Renal cortical epithelial cell (primary cell): ENCODE data around the gene HNRNPLL. TPM values are rescaled to one million over a fixed set of nuclear protein-coding genes. Genes with fewer than 3 reads are reported as not detected.
"Not testable (repeated sequence)": the region's sequence is repeated elsewhere in the genome, so short reads cannot be mapped to it uniquely, and the experiment has no call there.

Experiments used
- DNase-seq: peaks from one replicate; pipeline ENCODE4 v3.0.0-alpha.2; 2011; ENCODE audit warnings: low read depth
- total RNA-seq: library from RNA; depleted of rRNA; stranded (reverse); fragments of >200 nt; gene quantifications from 2 replicates; pipeline ENCODE4 v1.2.3, GENCODE V29; 2014

Gene HNRNPLL
- total RNA-seq, 1 donor from 2014 or later: 28.0 TPM

DNA sequence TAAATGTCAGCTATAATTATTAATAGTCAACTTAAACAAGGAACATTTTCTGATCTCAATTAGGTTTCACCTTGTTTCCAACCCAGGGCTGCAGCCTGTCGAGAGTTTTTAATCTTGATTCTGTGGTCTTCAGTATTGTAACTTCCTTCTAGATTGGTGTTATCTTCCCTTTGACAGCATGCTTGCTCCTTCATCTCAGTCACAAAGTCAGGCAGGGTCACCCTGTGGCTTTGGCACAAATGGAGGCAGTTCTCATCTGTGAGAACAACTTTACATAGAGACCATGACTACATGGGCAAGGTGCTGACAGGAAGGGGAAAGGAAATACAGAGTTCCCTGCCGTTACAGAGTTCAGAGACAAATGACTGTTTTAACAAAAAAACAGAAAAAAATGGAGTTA, 50.5 kb downstream of the HNRNPLL start:
- no peak for DNase-seq

DNA sequence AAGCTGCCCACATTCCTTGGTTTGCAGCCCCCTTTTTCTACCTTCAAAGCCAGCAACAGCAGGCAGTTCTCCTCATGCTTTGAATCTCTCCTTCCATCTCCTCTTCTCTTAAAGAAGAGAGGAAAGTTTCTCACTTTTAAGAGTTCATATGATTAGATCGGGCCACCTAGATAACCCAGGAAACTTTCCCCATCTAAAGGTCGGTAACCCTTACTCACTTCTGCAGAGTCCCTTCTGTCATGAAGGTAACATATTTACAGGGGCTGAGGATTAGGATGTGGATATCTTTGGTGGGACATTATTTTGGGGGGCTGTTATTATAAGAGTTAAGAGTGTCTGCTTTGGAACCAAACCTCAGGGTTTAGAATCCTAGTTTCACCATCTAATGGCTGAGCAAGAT, 51.0 kb downstream of the HNRNPLL start:
- no peak for DNase-seq

DNA sequence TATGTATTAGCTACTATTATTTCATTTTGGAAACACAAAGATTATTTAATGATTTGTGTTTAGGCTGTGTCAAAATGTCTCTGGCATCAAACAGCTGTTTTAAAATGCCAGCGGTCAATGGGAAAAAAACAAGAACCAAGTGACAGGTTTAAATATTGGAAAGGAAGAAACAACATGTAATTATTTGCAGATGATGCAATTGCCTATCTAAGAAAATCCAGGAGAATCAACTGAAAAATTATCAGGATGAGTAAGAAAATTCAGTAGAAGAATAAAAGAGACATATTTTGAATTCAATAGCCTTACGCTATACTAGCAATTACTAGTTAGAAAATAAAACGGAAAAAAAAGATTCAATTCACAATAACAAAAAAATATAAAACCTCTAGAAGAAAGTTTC, 51.6 kb downstream of the HNRNPLL start:
- no peak for DNase-seq

DNA sequence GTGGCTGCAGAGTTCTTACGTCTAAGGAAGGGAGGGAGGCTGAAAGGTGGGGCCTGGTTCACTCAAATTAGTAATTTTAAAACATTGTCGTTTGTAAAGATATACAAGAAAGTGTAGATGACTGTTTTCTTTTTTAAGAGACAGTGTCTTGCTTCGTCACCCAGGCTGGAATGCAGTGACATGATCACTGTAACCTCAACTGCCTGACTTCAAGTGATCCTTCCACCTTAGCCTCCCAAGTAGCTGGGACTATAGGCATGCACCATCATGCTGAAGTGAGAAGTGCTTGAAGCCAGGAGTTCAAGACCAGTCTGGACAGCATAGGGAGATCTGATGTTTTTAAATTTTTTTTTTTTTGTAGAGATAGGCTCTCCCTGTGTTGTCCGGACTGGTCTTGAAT, 52.9 kb downstream of the HNRNPLL start:
- no peak for DNase-seq

DNA sequence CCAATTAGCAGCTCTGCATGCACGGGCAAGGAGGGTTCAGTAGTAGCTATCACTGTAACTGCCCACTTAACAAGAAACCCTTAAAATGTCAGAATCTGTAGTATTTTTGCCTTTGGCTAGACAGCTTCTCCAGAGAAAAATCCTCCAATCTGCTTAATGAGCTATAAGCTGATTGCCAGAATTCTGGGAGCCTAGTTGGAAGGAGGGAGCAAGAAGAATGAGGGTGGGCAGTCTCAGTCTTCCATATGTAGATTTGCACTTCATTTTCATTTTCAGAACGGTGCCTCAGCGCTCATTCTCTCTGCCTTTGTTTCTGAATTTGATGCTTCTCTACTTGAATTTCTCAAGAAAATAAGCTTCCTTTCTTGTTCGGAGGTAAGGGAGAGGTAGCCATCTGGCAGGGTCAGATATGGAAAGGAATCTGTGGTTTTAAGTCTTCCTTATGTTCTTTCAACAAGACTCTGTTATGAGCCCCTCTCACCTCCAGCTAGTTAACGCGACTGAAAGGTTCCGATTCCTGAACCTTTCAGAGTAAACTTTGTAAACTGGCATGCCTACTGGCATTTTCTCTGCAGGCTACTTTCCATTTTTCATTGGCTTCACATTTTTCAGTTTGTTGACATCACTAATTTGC, 53.5 kb downstream of the HNRNPLL start:
- no peak for DNase-seq

DNA sequence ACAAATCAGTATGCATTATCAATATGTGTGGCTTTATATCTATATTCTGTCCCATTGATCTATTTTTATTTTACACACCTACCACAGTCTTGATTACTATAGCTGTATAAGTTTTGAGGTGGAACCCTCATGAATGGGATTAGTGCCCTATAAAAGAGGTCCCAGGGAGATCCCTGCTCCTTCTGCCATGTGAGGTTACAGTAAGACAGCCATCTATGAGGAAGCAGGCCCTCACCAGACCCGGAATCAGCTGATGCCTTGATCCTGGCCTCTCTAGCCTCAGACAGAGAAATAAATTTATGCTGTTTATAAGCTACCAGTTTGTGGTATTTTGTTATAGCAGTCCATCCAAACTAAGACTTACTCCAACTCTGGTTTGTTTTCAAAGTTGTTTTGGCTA, 54.9 kb downstream of the HNRNPLL start:
- no peak for DNase-seq

DNA sequence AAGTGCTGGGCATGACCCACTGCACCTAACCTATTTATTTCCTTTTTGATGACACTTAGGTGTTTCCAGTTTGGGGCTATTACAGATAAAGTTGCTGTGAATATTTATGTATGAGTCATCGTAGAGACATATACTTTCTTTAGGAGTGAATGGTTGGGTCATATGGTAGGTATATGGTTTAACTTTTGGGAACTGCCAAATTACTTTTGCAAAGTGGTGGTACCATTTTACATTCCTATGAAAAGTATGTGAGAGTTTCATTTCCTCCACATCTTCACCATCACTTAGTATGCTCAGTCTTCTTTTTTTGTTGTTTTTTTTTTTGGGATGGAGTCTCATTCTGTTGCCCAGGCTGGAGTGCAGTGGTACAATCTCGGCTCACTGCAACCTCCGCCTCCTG, 56.1 kb downstream of the HNRNPLL start:
- no peak for DNase-seq

DNA sequence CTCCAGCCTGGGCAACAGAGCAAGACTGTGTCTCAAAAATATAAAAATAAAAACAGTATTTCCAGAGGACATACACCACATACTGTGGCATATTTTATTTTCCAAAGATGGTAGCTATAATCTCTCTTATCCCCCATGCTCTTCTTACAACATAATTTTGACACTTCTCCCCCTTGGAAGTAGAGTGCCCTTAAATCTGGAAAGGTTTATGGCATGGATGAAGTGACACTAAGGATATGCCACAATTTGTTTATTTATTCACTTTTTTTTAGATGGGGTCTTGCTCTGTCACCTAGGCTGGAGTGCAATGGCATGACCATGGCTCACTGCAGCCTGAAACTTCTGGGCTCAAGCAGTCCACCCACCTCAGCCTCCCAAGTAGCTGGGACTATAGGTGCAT, 56.7 kb downstream of the HNRNPLL start:
- DNase-seq: no peak

DNA sequence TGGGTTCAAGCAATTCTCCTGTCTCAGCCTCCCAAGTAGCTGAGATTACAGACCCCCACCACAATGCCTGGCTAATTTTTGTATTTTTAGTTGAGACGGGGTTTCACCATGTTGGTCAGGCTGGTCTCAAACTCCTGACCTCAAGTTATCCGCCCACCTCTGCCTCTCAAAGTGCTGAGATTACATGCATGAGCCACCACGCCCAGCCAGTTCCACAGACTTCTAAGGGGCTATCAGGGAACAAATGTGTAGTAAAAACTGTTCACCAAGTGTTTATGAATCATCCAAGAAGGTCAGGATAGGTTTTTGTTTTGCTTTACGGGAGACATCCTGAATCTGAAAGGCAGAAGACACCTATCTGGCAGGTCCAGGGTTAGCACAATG, 60.5 kb downstream of the HNRNPLL start:
- DNase-seq: peak; percentile 25

DNA sequence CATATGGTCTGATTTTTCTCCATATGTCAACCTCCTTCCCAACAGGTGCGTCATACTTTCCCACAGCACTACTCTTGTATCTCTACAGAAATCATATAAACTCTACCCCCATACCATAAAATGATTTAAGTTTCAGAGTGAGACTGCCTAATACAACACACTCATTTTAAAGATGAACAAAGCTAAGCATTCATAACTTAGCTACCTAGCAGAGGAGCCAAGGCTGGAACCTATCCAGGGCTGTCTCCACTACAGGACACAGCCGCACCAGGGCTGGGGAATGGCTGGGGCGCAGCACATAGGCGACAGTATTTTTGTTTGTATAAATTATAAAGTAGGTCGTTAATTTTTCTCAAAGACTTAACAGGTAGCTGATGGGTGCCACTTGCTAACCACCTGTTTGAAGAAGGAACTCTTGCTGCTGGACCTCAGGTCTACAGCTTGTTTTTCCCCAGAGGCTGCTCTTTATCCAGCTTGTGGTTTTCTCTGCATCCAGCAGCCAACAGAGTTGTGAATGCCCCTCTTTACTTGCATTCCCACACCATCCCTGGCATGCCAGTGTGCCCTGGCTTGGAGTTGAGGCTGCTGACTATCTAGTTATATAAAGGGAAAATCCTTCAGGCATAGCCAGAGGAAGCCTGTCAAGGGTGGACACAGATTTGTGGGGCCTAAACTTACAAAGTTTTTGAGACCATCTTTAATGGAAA, 62.0 kb downstream of the HNRNPLL start:
- no peak for DNase-seq

DNA sequence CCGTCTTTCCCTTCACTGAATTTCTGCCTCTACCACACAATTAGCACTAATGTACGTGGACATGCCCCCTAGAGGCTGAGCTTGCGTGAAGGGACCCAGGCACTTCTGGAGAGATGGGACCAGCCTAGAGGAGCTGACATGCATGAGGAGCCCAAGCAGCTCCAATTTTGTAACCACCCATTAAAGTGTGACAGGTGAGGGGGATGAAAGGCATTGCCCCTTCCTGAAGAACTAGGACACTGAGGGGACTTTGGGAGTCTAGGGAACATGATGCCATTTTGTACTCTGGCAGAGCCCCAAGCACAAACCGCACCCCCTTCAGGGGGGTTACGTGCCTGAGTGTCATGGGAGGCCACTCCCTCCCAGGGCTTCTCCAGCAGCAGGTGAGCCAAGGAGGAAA, 63.6 kb downstream of the HNRNPLL start:
- DNase-seq: no peak

DNA sequence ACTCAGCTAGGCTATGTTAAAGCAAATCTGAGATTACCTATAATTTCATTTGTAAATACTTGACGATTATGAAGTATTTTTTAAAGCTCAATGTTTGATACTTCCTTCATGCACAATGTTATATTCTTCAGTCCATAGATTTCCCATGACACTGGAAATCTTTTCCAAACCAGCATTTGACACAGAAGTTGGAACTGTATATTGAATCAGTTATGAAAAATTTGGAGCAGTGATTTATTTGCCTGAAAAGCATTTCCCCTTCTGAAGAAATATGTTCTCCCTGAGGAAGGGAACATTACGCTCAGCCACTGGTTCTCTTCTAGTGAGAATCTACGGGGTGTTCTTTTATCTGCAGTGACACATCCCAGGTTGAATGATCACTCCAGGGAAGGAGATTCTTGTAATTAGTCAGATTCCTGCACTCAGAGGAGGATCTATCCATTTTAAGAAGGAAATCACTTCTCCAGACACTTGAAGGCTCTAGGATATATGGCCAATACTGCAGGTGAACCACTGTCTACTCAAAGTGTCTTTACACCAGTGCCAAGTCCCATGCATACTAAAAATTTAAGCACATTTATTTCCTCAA, 64.7 kb downstream of the HNRNPLL start:
- DNase-seq: no peak

DNA sequence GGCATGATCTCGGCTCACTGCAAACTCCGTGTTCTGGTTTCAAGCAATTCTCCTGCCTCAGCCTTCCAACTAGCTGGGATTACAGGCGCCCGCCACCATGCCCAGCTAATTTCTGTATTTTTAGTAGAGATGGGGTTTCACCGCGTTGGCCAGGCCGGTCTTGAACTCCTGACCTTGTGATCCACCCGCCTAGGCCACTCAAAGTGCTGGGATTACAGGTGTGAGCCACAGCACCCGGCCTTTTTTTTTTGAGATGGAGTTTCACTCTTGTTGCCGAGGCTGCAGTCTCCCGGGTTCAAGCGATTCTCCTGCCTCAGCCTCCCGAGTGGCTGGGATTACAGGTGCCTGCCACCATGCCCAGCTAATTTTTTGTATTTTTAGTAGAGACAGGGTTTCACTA, 65.4 kb downstream of the HNRNPLL start:
- not testable (repeated sequence) for DNase-seq

DNA sequence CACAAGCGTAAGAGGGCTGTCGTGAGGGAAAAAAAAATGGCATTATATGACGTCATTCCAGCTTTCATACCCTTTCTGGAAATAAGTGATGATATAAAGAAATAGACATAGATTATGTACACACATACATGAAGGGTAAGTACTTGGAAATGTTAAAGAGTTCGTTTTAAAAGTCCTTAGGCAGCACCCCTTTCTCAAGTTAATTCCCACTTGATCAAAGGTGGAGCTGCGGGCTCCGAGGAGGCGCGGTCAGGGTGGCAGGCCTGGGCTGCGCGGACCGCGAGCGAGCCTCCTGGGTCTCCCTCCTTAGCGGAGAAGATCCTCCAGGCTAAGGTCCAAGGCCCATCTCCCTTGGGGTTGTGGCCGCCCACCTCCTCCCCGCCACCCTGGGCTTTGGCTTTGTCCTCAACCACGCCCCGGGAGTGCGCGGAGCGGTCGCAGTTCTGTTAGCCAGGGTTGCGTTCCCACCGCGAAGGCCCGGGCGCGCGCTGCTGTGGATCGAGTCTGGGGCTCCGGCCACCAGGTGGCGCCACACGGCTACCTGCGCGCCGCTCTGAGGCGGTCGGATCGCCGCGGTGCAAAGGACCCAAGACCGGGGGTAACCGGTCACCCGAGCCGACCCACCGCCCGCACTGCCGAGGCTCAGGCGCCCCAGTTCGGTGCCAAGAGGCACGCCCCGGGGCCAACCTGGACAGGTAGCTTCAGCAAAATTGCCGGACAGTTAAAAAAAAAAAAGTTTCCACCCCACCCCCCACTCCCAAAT, 66.8 kb downstream of the HNRNPLL start:
- DNase-seq: peak; percentile 9

DNA sequence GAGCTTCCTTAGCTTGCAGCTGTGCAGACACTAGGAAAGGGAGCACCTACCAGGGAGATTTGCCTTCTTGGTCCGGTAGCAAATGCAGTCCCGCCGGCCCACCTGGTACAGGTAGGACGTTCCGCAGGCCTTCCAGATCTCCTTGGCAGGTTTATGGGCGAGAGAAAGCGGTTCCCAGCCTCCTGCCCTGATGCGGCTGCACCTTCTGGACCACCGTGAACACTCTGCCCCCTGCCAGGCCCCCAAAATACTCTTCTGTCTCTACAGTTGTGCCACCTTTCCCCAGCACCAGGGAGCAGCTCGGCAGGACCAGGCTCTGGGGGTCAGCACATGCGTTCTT, 67.4 kb downstream of the HNRNPLL start:
- DNase-seq: no peak

DNA sequence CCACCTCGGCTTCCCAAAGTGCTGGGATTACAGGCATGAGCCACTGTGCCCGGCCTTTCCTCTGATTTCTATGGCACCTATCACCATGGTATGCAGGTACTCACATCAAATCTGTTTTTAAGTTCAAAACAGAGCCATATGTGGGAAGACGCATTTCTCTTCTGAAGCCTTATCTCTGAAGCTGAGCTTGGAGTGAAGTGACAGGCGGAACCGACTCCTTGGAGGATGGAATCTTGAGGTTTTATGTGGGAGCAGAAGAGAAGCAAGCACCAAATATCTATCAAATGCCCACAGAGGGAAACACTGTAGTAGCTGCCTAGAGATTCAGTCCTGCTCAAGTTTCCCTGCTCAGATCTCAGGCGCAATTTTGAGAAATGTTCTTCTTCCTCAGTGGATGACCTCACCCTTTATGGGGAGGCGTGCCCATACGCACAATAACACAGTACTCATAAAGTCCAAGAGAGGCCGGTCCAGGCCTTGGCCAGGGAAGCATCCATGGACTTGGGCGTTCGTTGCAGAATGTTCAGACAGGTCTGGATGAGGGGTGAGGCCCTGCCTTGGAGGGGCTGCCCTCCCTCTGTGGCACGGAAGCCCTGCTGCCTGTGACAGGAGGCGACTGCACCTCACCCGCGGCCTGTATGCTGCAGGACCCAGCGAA, 67.9 kb downstream of the HNRNPLL start:
- DNase-seq: no peak

DNA sequence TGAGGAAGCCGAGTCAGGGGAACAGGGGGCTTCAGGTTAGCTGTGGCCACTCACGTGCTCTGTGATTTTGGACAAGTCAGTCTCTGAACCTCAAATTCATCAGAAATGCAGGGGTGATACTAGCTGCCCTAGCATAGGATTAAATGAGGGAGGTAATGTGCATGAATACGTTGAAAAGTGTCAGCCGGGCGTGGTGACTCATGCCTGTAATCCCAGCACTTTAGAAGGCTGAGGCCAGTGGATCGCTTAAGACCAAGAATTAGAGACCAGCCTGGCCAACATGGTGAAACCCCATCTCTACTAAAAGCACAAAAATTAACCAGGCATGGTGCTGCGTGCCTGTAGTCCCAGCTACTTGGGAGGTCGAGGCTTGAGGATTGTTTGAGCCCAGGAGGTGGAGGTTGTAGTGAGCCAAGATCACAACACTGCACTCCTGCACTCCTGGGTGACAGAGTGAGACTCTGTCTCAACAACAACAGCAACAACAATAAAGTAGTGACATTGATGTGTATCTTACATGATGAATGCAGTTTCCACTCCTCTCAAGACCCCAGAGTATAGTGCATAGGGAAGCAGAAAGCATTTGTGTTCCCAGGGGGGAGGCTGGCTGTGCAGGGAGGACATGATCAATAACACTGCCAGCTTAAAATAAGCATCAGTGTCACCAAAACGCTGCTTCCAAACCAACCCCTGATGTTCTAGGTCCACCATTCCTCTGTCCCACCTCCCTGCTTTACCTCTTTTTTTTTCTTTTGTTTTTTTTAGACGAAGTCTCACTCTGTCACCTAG, 68.8 kb downstream of the HNRNPLL start:
- DNase-seq: no peak

DNA sequence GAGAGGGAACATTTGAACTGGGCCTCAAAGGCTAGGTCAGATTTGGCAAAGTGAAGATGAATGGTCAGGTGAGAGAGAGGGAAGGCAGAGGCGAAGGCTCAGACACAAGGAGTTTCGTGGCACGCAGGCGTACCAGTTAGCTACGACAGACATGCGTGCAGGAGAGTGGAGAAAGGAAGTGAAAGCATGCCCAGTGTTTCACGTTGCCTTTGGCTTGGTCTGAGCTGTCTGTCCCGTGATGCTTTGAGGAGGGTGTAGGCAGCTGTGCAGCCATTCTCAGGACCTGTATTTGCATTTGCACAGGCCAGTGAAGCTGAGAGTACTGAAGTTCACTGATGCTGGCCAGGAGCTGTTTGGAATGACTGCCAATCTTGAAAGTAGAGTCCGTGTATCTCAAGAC, 69.5 kb downstream of the HNRNPLL start:
- no peak for DNase-seq

DNA sequence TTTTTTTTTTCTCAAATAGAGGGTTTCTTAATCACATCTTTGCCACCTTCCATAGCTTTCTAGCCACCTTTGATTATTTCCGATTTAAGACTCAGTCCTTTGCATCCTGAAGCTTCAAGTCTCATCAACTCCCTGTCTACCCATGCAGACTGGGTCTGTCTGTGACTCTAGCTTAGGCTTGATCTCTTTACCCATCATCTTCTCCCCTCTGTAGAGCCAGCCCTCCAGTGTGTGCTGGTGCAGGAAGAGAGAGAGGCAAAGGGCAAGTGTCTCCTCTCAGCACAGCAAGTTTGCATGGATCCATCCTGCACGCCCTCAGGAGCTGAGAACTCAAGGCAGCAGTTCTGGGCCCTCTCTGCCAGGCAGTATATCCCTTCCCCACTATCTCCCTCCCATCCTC, 70.4 kb downstream of the HNRNPLL start:
- no peak for DNase-seq

DNA sequence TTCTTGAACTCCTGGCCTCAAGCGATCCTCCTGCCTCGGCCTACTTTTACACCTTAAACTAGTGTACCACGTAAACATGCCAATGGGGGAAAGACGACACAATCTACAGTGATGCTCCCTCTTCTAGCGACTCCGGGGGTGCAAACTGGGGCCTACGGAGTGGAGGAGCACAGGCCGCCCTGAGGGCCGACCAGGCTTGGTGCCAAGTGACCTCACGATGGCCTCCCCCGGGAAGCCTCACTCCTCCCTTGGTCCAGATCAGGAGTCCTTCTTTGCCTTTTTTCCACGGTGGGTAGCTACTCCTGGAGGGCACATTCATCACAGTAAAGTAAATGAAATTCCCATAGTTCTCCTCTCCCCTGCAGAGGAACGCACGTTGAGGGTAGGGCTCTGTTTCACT, 73.5 kb downstream of the HNRNPLL start:
- DNase-seq: no peak

DNA sequence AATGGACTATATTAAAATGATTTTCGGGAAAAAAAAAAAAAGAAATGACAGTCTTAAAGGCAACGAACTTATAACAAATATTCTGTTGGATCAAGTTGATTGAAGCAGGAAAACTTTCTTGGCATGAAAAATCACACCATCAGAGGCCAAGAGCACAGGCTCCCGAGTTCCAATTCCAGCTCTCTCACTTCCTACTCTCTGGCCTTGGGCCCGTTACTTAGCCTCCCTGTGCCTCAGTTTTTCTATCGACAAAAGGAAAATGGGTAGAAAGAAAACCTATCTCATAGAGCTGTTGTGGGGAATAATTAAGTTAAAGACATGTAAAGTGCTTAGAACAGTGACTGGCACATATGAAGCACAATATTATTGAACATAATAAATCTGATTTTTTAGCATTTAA, 74.2 kb downstream of the HNRNPLL start:
- no peak for DNase-seq
